Left renal pelvis (tissue), 4 donors: Measurements from ENCODE around the gene INSR. TPM values are rescaled to one million over a fixed set of nuclear protein-coding genes. Genes with fewer than 3 reads are reported as not detected.

Experiments used
- DNase-seq, 4 donors: peaks; one replicate each; pipeline ENCODE4 v3.0.0-alpha.2; 2013; ENCODE audit warnings: low read depth in 4 of 4, low spot score in 3 of 4
- polyA plus RNA-seq, 4 donors: library from polyadenylated mRNA; unstranded; fragments of 120-200 nt; gene quantifications; one replicate each; pipeline ENCODE4 v1.2.1, GENCODE V29; 2013; ENCODE audit not compliant: insufficient read length in 4 of 4

Gene INSR
- polyA plus RNA-seq, 4 donors = 22.7 to 31.1 (median 25.8) TPM

DNA sequence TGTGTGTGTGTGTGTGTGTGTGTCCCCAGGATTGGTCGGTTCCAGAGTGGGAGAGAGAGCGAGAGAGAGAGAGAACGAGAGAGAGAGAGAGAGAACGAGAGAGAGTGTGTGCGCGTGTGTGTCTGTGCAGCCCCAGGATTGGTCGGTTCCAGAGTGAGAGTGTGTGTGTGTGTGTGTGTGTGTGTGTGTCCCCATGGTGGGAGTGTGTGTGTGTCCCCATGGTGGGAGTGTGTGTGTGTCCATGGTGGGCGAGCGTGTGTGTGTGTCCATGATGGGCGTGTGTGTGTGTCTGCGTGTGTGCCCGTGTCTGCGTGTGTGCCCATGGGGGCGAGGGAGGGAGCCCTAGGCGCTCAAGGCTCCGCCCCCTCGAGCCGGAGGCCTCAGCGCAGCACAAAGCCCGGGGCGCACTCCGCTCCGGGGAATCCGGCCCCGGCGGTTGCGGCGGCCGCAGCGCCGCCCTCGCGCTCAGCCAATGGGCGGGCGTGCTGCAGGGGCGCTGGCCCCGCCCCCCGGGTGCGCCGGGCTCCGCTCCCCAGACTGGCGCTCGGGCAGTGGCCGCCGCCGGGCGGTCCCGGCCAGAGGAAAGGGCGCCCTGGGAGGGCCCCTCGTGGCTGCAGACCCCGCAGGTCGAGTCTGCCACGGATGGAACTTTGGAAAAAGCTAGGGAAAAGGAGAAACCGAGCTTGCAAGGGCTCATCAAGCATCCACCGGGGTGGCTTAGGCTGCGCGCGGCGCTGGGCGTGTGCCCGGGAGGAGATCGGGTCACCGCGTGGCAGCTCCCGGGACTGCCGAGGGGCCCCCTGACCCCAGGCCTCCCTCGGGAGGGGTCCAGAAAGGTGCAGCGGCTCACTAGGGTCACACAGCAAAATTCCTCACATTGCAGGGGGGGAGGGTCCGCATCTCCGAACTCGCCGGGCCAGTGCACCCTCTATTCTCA is 96.2 kb downstream of the INSR start:
- peak; percentile 89 to 90 (median 90) for DNase-seq

GRCh38 chr19:7197119-7197759 is 97.0 kb downstream of the INSR start:
- peak in 3 of 4 donors; percentile 83 to 86 (median 86) for DNase-seq

GRCh38 chr19:7196763-7197118 is 97.5 kb downstream of the INSR start:
- peak in 1 of 4 donors; percentile 58 for DNase-seq

DNA sequence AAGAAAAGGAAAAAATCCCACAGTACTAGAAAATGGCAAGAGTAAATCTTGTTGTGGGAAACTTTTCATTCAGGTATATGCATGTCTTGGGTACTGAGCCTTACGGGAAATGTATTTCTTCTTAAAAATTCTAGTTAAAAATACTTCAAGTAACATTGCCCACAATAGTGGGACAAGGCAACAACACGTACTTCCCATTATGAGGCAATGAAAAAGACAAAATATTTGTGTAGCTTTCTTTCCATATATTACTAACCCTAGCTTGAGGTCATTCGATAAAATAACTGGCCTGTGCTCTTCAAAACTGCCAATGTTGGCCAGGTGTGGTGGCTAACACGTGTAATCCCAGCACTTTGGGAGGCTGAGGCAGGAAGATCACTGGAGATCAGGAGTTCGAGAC is 99.2 kb downstream of the INSR start:
- no peak for DNase-seq

DNA sequence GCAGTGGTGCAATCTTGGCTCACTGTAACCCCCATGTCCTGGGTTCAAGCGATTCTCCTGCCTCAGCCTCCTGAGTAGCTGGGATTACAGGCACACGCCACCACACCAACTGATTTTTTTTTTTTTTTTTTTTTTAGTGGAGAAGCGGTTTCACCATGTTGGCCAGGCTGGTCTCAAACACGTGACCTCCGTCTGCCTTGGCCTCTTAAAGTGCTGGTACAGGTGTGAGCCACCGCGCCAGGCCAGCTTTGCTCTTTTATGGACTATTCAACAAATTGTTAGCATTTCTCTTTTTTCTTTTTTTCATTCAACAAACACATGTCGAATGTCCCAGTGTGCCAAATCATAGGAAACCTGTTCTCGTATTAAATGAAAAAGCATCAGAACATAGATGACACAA is 99.6 kb downstream of the INSR start:
- DNase-seq = no peak

DNA sequence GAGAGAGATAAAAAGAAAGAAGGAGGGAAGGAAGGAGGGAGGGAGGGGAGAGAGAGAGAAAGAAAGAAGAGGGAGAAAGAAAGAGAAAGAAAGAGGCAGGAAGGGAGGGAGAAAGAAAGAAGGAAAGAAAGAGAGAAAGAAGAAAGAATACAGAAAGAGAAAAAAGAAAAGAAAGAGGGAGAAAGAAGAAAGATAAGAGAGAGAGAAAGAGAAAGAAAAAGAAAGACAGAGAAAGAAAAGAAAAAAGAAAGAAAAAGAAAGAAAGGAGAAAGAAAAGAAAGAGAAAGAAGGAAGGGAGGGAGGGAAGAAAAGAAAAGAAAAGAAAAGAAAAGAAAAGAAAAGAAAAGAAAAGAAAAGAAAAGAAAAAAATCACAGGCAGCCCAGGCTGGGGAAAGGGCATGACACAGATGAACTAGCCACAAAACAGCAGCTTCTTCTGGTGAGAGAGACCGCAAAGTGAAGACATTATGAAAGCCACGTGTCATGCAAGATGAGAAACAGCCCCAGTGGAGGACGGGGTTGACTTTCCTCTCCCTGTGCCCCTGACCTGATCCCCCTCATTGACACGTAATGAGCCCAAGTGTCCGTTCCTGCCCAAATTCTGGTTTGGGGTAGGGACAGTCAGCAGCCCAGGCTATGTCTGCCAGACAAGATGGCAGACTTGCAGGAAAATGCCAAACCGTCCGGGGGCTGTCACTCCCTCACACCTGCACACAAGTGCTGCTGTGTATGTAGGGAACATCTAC is 102.1 kb downstream of the INSR start:
- DNase-seq = no peak

DNA sequence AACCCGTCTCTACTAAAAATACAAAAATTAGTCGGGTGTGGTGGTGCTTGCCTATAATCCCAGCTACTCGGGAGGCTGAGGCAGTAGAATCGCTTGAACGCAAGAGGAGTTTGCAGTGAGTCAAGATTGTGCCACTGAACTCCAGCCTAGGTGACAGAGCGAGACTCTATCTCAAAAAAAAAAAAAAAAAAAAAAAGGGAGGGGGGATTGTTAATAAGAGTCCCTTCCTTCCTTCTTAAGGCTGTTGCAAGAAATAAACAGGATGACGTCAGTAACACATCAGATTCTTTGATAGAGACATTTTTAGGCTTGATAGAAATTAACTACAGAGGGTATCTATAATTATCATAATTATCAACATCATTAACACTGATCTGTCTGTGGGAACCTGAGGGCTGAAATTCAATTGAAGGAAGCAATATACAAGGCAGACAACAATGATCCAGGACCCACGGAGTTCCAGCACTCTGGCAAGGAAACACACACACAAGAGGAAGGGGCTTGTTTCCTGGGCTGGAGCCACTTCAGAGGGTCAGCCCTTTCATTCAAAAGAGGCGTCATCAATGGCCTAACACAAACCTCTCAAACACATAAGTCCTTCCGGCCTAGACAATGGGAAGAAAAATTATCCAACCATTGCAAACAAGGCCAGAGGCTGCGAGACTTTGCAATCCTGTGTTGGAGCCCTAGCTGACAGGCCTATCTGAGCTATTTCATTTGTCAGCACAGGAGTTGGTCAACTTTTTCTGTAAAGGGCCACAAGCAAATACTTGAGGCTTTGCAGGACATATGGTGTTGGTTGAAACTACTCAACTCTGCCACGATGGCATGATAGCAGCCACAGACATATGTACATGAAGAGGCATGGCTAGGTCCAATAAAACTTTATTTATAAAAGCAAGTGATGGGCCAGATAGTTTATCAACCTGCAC is 105.2 kb downstream of the INSR start:
- DNase-seq = no peak

DNA sequence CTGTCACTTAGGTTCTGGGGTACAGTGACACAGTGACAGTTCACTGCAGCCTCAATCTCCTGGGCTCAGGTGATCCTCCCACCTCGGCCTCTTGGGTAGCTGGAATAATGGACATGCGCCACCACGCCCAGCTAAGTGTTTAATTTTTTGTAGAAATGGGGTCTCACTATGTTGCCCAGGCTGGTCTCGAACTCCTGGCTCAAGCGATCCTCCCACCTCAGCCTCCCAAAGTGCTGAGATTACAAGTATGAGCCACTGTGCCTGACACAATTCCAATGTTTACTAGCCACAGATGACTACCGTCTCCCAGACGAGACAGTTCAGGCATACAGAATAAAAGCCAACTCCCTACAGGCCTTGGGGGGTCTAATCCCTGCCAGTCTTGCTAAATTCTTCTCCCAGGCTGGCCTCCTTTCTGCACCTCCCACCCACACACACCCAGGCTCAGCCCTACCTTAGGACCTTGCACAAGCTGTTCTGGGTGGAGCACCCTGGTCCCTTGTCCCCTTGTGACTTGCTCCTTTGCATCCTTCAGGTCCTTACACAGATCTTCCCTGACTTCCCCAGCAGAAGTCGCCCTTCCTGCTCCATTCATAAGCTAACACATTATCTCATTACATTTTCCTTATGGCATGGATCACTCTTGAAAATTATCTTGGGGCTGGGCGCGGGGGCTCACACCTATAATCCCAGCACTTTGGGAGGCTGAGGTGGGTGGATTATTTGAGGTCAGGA is 106.4 kb downstream of the INSR start:
- no peak for DNase-seq

DNA sequence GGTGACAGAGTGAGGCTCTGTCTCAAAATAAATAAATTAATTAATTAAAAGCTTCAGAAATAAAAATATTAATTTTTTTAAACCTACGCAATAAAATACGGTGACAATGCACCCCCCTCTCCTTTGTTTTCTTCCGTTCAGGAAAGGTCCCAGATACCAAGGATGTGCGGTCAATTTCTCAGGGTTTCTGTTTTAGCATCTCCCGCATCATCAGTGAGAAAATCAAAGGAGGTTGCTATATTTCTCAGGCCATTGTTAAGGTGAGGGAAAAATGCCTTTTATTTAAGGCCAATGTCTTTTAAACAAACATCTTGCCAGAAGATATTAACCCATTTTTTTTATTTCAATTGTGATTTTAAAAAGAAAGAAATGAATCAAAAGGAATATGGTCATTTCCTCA is 111.7 kb downstream of the INSR start:
- DNase-seq = no peak

- DNase-seq = no peak
Measured at GRCh38 chr19:7179917-7180306, 114.3 kb downstream of the INSR start.

GRCh38 chr19:7177926-7178325 is 116.3 kb downstream of the INSR start:
- DNase-seq = no peak

DNA sequence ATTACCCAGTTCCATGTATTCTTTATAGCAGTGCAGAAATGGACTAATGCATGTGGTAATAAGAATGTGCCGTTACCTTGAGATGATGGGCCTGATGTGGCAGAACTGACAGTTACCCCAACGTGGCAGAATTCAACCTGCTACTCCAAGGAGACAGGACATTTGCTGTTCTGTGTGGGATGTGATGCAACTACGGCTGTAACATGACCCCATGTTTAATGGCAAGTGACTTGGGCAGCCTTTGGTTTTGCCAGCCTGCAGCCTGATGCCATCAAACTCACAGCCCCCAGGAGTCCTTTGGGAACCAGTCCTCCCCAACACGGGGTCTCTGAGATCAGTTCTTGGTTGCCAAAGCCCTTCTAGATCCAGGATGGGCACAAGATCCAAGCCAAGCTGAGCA is 117.4 kb downstream of the INSR start:
- no peak for DNase-seq

DNA sequence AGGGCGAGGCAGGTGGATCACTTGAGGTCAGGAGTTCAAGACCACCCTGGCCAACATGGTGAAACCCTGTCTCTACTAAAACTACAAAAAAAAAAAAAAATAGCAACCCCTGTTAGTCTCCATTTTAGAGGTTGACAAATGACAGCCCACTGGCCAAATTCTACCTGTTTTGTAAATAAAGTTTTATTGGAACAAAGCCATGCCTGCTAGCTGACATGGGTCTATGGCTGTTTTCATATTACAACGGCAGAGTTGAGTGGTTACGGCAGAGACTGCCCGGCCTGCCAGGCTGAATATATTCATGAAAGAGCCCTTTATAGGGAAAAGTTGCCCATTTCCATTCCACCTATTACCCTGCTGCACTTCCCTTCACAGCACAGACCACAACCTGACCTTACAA is 121.4 kb downstream of the INSR start:
- DNase-seq = no peak

GRCh38 chr19:7170983-7171382 is 123.2 kb downstream of the INSR start:
- no peak for DNase-seq

- no peak for DNase-seq
Measured at GRCh38 chr19:7168941-7169340, 125.3 kb downstream of the INSR start.

DNA sequence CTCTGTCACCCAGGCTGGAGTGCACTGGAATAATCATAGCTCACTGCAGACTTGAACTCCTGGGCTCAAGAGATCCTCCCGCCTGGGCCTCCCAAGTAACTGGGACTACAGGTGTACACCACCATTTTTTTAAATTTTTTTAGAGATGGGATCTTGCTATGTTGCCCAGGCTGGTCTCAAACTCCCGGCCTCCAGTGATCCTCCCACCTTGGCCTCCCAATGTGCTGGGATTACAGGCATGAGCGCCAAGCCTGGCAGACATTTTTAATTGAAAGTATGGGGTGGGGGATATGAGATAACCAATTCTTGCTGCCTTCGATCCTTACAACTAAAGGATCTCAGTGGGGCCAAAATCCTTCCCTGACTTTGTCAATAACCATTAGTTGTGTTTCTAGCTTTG is 132.9 kb downstream of the INSR start:
- DNase-seq = no peak

GRCh38 chr19:7159105-7159933 is 134.9 kb downstream of the INSR start:
- DNase-seq = peak in 3 of 4 donors; percentile 28 to 34 (median 33)

DNA sequence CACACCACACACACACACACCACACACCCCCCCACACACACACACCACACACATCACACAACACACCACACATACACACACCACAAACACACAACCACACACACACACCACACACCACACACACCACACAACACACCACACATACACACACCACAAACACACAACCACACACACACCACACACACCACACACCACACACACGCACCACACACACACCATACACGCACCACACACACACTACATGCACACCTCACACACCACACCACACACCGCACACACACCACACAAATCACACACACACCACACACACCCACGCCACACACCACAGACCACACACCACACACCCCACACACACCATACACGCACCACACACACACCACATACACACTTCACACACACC is 141.2 kb downstream of the INSR start:
- DNase-seq = no peak

DNA sequence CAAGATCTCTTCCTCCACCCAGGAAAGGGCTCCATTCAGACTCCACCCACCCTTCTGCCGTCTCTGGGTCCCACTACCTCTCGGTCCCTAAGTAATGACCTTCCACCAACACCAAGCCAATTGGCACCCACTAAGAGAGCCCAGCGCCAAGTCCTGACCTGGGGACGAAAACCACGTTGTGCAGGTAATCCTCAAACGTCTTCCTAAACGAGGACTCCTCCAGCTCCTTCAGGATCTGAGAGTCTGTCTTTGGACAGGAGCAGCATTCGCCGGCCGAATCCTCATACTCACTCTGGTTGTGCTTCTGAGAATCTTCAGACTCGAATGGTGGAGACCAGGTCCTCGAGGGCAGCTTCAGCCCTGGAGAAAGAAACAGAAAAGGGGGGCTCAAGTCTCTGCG is 141.6 kb downstream of the INSR start:
- no peak for DNase-seq
